Activated B cell treated with CpG ODN at 0.5 μM for 24 hours (primary cell): ENCODE measurements around the gene RNU6-9. TPM values are rescaled to one million over a fixed set of nuclear protein-coding genes. Genes with fewer than 3 reads are reported as not detected.

ENCODE experiments used
- ATAC-seq: fragments of 200-7000 bp; cut with Tn5 transposase; one replicate; pipeline ENCODE4 v1.10.0; 2021; ENCODE audit warnings: low read depth, mild to moderate bottlenecking, moderate library complexity
- CTCF ChIA-PET: fragments of 350-600 bp; sonication (Branson Sonifier 250); formaldehyde crosslinking; loops from one replicate; lab custom pipeline; 2021; ENCODE audit warnings: antibody characterized with exemption; lab: Charles Lee
- POLR2A ChIA-PET: fragments of 350-600 bp; sonication (Branson Sonifier 250); formaldehyde crosslinking; loops from one replicate; lab custom pipeline; 2021; ENCODE audit warnings: antibody characterized with exemption; lab: Charles Lee
- DNase-seq: peaks from one replicate; pipeline ENCODE4 v3.0.0; 2022
- H3K27ac Mint-ChIP-seq: one replicate; pipeline ENCODE4 v1.8.0; 2020; ENCODE audit warnings: mixed read lengths
- H3K27me3 Mint-ChIP-seq: one replicate; pipeline ENCODE4 v1.8.0; 2021; ENCODE audit warnings: mixed read lengths
- H3K36me3 Mint-ChIP-seq: one replicate; pipeline ENCODE4 v1.8.0; 2021; ENCODE audit warnings: low read depth, mixed read lengths
- H3K4me1 Mint-ChIP-seq: one replicate; pipeline ENCODE4 v1.8.0; 2021; ENCODE audit warnings: mixed read lengths
- H3K4me3 Mint-ChIP-seq: one replicate; pipeline ENCODE4 v1.8.0; 2020; ENCODE audit warnings: mild to moderate bottlenecking, mixed read lengths
- H3K9me3 Mint-ChIP-seq: one replicate; pipeline ENCODE4 v1.8.0; 2020; ENCODE audit warnings: mixed read lengths
- CTCF ChIP-seq: fragments of 200-600 bp; IDR thresholded peaks from one replicate; pipeline ENCODE4 v1.8.0; 2022; ENCODE audit warnings: antibody characterized with exemption, mild to moderate bottlenecking
- intact Hi-C: fragments of 100-400 bp; cut with micrococcal nuclease; formaldehyde crosslinking; loops from one replicate; pipeline ENCODE4 v1.15.1; 2024
- total RNA-seq: library from RNA; stranded (reverse); gene quantifications from 2 replicates; pipeline ENCODE4 v1.2.3, GENCODE V29; 2022

The RNU6-9 gene
- total RNA-seq, 1 donor from 2014 or later, result not detected

GRCh38 chr19:940591-941291 lies 47.5 kb downstream of the RNU6-9 start:
- peak overlapping the region; percentile 75 for H3K4me3 Mint-ChIP-seq
- no peak for TF ChIP-seq CTCF
- no peaks in the 10 kb centered on the region for H3K27me3 Mint-ChIP-seq
- peaks cover 19% of the 10 kb centered on the region for H3K36me3 Mint-ChIP-seq
- ChIA-PET CTCF (interaction anchor here (0.6 kb wide), 1 partner anchor 11 kb away, joined by 3 read pairs; no protein-coding TSS in a partner anchor), POLR2A (interaction anchor here (0.6 to 4.4 kb wide), 8 partner anchors 7 to 328 kb away, joined by 3 to 45 read pairs (median 5); partner anchors contain the start of genes CIRBP and WDR18)
- H3K4me1 Mint-ChIP-seq, result peaks cover 42% of the 10 kb centered on the region
- peak; percentile 72 for ATAC-seq
- intact Hi-C loops, result loop anchor here (1.0 kb wide), 1 partner anchor 15 kb away; no protein-coding TSS in a partner anchor
- H3K27ac Mint-ChIP-seq, result peak overlapping the region; percentile 80
- peak; percentile 73 for DNase-seq
- no peaks in the 10 kb centered on the region for H3K9me3 Mint-ChIP-seq

GRCh38 chr19:941292-942132 lies 48.2 kb downstream of the RNU6-9 start:
- Mint-ChIP-seq H3K4me1 (peaks cover 43% of the 10 kb centered on the region), H3K4me3 (peak overlapping the region; percentile 75), H3K9me3 (no peaks in the 10 kb centered on the region), H3K36me3 (peaks cover 16% of the 10 kb centered on the region), H3K27me3 (no peaks in the 10 kb centered on the region), H3K27ac (peak overlapping the region; percentile 68)
- intact Hi-C loops, result loop anchor here (1.0 kb wide), 1 partner anchor 16 kb away; no protein-coding TSS in a partner anchor
- TF ChIP-seq CTCF, result no peak
- POLR2A ChIA-PET, result interaction anchor here (0.9 to 3.1 kb wide), 3 partner anchors 8 to 303 kb away, joined by 4 to 9 read pairs (median 6); no protein-coding TSS in a partner anchor
- CTCF ChIA-PET, result interaction anchor here (0.6 kb wide), 1 partner anchor 11 kb away, joined by 3 read pairs; no protein-coding TSS in a partner anchor
- no peak for DNase-seq
- no peak for ATAC-seq

GRCh38 chr19:942133-942645 lies 48.9 kb downstream of the RNU6-9 start:
- ATAC-seq, result no peak
- Mint-ChIP-seq H3K4me3 (no peak overlapping the region), H3K27ac (no peak overlapping the region), H3K36me3 (peaks cover 14% of the 10 kb centered on the region), H3K27me3 (no peaks in the 10 kb centered on the region), H3K4me1 (peaks cover 45% of the 10 kb centered on the region), H3K9me3 (no peaks in the 10 kb centered on the region)
- CTCF ChIA-PET, result no interaction called here
- intact Hi-C loops, result no loop called here
- TF ChIP-seq CTCF, result no peak
- DNase-seq, result no peak
- POLR2A ChIA-PET, result interaction anchor here (0.9 kb wide), 1 partner anchor 9 kb away, joined by 4 read pairs; no protein-coding TSS in a partner anchor

Other genes with a start within 250 kb of the RNU6-9 start
- gene RNF126, start 230.3 kb upstream of the RNU6-9 start, total RNA-seq, result 75.9 and 82.7 TPM in 2 replicates
- gene FSTL3, start 217.1 kb upstream of the RNU6-9 start, total RNA-seq, result 2.1 and 2.2 TPM in 2 replicates
- gene PRSS57, start 198.0 kb upstream of the RNU6-9 start, total RNA-seq, result not detected in 2 replicates
- not detected in 2 replicates for gene PALM, start 184.5 kb upstream of the RNU6-9 start, total RNA-seq
- gene MISP, start 142.4 kb upstream of the RNU6-9 start, total RNA-seq, result not detected in 2 replicates
- 404 and 417 TPM in 2 replicates for gene PTBP1, start 96.0 kb upstream of the RNU6-9 start, total RNA-seq
- gene PLPPR3, start 71.5 kb upstream of the RNU6-9 start, total RNA-seq, result not detected in 2 replicates
- 0.20 and 1.3 TPM in 2 replicates for gene AZU1, start 65.6 kb upstream of the RNU6-9 start, total RNA-seq
- gene PRTN3, start 52.5 kb upstream of the RNU6-9 start, total RNA-seq, result not detected in 2 replicates
- gene ELANE, start 41.2 kb upstream of the RNU6-9 start, total RNA-seq, result not detected in 2 replicates
- 0.54 TPM in 1 of 2 replicates, not detected in the other for gene CFD, start 33.8 kb upstream of the RNU6-9 start, total RNA-seq
- gene MED16, start 297 bp upstream of the RNU6-9 start, total RNA-seq, result 76.1 and 79.3 TPM in 2 replicates
- gene R3HDM4, start 19.7 kb downstream of the RNU6-9 start, total RNA-seq, result 174 and 189 TPM in 2 replicates
- gene KISS1R, start 23.8 kb downstream of the RNU6-9 start, total RNA-seq, result 0.49 TPM in 2 replicates
- gene ARID3A, start 32.6 kb downstream of the RNU6-9 start, total RNA-seq, result 67.7 and 74.9 TPM in 2 replicates
- 66.5 and 84.7 TPM in 2 replicates for gene WDR18, start 90.9 kb downstream of the RNU6-9 start, total RNA-seq
- 0.11 TPM in 1 of 2 replicates, not detected in the other for gene GRIN3B, start 106.9 kb downstream of the RNU6-9 start, total RNA-seq
- gene TMEM259, start 127.6 kb downstream of the RNU6-9 start, total RNA-seq, result 223 and 257 TPM in 2 replicates
- gene RNU6-2, start 128.0 kb downstream of the RNU6-9 start, total RNA-seq, result not detected in 2 replicates
- gene CNN2, start 133.1 kb downstream of the RNU6-9 start, total RNA-seq, result 352 and 371 TPM in 2 replicates
- gene ABCA7, start 146.6 kb downstream of the RNU6-9 start, total RNA-seq, result 164 and 188 TPM in 2 replicates
- 266 and 312 TPM in 2 replicates for gene ARHGAP45, start 173.7 kb downstream of the RNU6-9 start, total RNA-seq
- 173 and 184 TPM in 2 replicates for gene POLR2E, start 201.9 kb downstream of the RNU6-9 start, total RNA-seq
- gene GPX4, start 210.5 kb downstream of the RNU6-9 start, total RNA-seq, result 213 and 218 TPM in 2 replicates